Measurements from ENCODE around the gene RFTN2. TPM values are rescaled to one million over a fixed set of nuclear protein-coding genes. Genes with fewer than 3 reads are reported as not detected.

The RFTN2 gene
- polyA plus RNA-seq, 1 donor (not counting 4 experiments of a cell fraction or from before 2014, with no cell fraction given) = 0.37 TPM

DNA sequence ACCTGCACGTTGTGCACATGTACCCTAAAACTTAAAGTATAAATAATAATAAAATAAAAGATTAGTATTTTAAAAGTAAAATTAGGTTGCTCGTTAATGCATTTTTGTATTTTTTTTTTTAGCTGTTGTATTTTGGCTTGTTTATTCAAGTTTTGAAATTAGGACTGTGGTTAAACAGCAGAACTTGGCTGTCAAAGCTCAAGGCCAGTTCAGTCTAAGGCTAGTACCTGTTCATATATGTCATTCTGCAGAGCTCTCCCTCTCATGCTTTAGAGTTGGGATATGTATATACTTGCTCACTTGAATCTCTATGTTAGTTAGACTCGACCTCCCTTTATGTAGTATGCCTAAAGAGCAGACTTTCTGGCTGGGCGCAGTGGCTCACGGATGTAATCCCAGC lies 126.8 kb downstream of the RFTN2 start:
- dilution Hi-C loops (cut with MboI; ENCODE audit: extremely low pct_ligation_motif_present, low sequenced_read_pairs) = no loop called here

DNA sequence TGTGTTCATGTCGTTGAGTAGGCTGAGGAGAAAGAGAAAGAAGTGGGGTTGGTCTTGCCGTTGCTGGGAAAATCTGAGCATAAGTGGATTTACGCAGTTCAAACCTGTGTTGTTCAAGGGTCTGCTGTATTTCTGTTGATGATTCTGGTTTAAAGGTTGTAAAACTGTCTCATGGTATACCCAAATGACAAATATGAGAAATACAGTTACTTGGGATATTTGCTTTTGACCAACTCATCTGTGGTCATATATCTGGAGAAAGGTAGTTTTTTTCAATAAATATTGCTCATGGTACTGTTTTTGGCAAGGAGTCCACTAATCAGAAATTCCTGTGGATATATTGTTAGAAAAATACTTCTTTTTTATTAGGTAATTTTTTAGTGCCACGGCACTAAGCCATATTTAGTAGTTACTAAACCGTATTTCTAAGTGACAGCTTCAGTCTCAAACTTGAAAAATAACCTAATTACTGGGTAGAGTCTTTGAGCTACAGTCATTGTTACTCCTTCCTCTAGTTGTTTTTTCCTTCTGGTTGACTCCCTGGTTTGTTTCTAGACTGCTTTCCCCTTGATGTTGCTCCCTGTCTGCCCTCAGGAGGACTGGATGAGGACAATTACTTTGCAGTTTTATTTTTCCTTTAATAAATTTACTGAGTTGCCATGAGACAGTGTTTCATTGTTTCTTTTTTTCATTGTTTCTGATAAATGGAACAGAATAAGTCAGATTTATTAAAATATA lies 128.1 kb downstream of the RFTN2 start:
- TF ChIP-seq, protein P1, sequence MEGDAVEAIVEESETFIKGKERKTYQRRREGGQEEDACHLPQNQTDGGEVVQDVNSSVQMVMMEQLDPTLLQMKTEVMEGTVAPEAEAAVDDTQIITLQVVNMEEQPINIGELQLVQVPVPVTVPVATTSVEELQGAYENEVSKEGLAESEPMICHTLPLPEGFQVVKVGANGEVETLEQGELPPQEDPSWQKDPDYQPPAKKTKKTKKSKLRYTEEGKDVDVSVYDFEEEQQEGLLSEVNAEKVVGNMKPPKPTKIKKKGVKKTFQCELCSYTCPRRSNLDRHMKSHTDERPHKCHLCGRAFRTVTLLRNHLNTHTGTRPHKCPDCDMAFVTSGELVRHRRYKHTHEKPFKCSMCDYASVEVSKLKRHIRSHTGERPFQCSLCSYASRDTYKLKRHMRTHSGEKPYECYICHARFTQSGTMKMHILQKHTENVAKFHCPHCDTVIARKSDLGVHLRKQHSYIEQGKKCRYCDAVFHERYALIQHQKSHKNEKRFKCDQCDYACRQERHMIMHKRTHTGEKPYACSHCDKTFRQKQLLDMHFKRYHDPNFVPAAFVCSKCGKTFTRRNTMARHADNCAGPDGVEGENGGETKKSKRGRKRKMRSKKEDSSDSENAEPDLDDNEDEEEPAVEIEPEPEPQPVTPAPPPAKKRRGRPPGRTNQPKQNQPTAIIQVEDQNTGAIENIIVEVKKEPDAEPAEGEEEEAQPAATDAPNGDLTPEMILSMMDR (optimal IDR thresholded peaks at IDR 0.05 in 1 of 3, IDR thresholded peaks at IDR 0.05 in 1 of 3, conservative IDR thresholded peaks at IDR 0.05 in 1 of 3; ENCODE audit: extremely low read depth in 1 of 3, insufficient read depth in 2 of 3, low read length in 3 of 3) = no peak
- no peak for TF ChIP-seq EZH2 (IDR thresholded peaks at IDR 0.05; ENCODE audit: low read length)
- FAIRE-seq (no peak), DNase-seq (ENCODE audit: low read depth, low spot score) (no peak)
- dilution Hi-C loops (cut with MboI; ENCODE audit: extremely low pct_ligation_motif_present, low sequenced_read_pairs) = no loop called here
- H3K27me3 ChIP-seq (ENCODE audit: control insufficient read depth, extremely low read depth, insufficient read depth, low read length) = no peaks in the 10 kb centered on the region
- H3K79me2 ChIP-seq (ENCODE audit: control insufficient read depth, insufficient read depth, low read length) = peaks cover 15% of the 10 kb centered on the region
- H3K9ac ChIP-seq (ENCODE audit: control insufficient read depth, extremely low read depth, insufficient read depth, low read length) = no peak overlapping the region
- H3K27ac ChIP-seq (ENCODE audit: control insufficient read depth, insufficient read depth, low read length) = no peak overlapping the region
- no peaks in the 10 kb centered on the region for H3K9me1 ChIP-seq (ENCODE audit: control insufficient read depth, extremely low read depth, insufficient read depth, low read length)
- H3K4me2 ChIP-seq (ENCODE audit: control insufficient read depth, extremely low read depth, insufficient read depth, low read depth, low read length) = no peak overlapping the region
- peaks cover 8 to 10% of the 10 kb centered on the region in 2 experiments for H3K36me3 ChIP-seq (ENCODE audit: control insufficient read depth in 2 of 2, extremely low read depth in 1 of 2, insufficient read depth in 2 of 2, low read length in 2 of 2)
- H3K4me3 ChIP-seq (ENCODE audit: control insufficient read depth in 2 of 3, extremely low read depth in 1 of 3, insufficient read depth in 2 of 3, low read depth in 1 of 3, low read length in 3 of 3) = no peak overlapping the region
- no peaks in the 10 kb centered on the region for H3K9me3 ChIP-seq (ENCODE audit: control insufficient read depth, low read depth, low read length)
- H3K4me1 ChIP-seq (ENCODE audit: control insufficient read depth, extremely low read depth, insufficient read depth, low read length) = no peaks in the 10 kb centered on the region
- no peak overlapping the region for H2AFZ ChIP-seq (ENCODE audit: control insufficient read depth, low read length)
- H4K20me1 ChIP-seq (ENCODE audit: control insufficient read depth, extremely low read depth, insufficient read depth, low read length) = no peaks in the 10 kb centered on the region

More for the DNA sequence above, 126.8 kb downstream of the RFTN2 start:
- Histone ChIP-seq H3K36me3 (ENCODE audit: control insufficient read depth in 2 of 2, extremely low read depth in 1 of 2, insufficient read depth in 2 of 2, low read length in 2 of 2) (peaks cover 0 to 3% of the 10 kb centered on the region in 2 experiments), H3K4me3 (ENCODE audit: control insufficient read depth in 2 of 3, extremely low read depth in 1 of 3, insufficient read depth in 2 of 3, low read depth in 1 of 3, low read length in 3 of 3) (no peak overlapping the region), H2AFZ (ENCODE audit: control insufficient read depth, low read length) (no peak overlapping the region), H3K9me3 (ENCODE audit: control insufficient read depth, low read depth, low read length) (no peaks in the 10 kb centered on the region), H3K27me3 (ENCODE audit: control insufficient read depth, extremely low read depth, insufficient read depth, low read length) (no peaks in the 10 kb centered on the region), H3K9ac (ENCODE audit: control insufficient read depth, extremely low read depth, insufficient read depth, low read length) (no peak overlapping the region), H3K79me2 (ENCODE audit: control insufficient read depth, insufficient read depth, low read length) (peaks cover 13% of the 10 kb centered on the region), H3K4me1 (ENCODE audit: control insufficient read depth, extremely low read depth, insufficient read depth, low read length) (no peaks in the 10 kb centered on the region), H4K20me1 (ENCODE audit: control insufficient read depth, extremely low read depth, insufficient read depth, low read length) (no peaks in the 10 kb centered on the region), H3K4me2 (ENCODE audit: control insufficient read depth, extremely low read depth, insufficient read depth, low read depth, low read length) (no peak overlapping the region), H3K9me1 (ENCODE audit: control insufficient read depth, extremely low read depth, insufficient read depth, low read length) (no peaks in the 10 kb centered on the region), H3K27ac (ENCODE audit: control insufficient read depth, insufficient read depth, low read length) (no peak overlapping the region)
- no peak for TF ChIP-seq EZH2 (IDR thresholded peaks at IDR 0.05; ENCODE audit: low read length)
- TF ChIP-seq, protein P1 (optimal IDR thresholded peaks at IDR 0.05 in 1 of 3, IDR thresholded peaks at IDR 0.05 in 1 of 3, conservative IDR thresholded peaks at IDR 0.05 in 1 of 3; ENCODE audit: extremely low read depth in 1 of 3, insufficient read depth in 2 of 3, low read length in 3 of 3) = no peak
- DNase-seq (ENCODE audit: low read depth, low spot score) (no peak), FAIRE-seq (no peak)

All from keratinocyte (primary cell).